SK-N-SH (cell line): Measurements from ENCODE around the gene GSG1. TPM values are rescaled to one million over a fixed set of nuclear protein-coding genes. Genes with fewer than 3 reads are reported as not detected.

Experiments
- CTCF ChIA-PET: fragments of 300-600, 350-600 bp; formaldehyde crosslinking; extraction: SDS; loops from one replicate; lab custom pipeline; 2021; lab: Yijun Ruan, JAX
- POLR2A ChIA-PET: fragments of 350-600 bp; sonication (Branson Sonifier 250); formaldehyde crosslinking; extraction: SDS; loops from one replicate; lab custom pipeline; 2020; ENCODE audit warnings: antibody characterized with exemption, inconsistent platforms; lab: Yijun Ruan, JAX
- DNase-seq: peaks from one replicate; pipeline ENCODE4 v3.0.0; 2012
- H2AFZ ChIP-seq: fragments of 200-600 bp; sonication (generic); 2 replicates; pipeline ENCODE4 v1.8.1; 2016; ENCODE audit warnings: antibody characterized with exemption, mild to moderate bottlenecking, low read depth
- H3F3A ChIP-seq: fragments of 200-600 bp; sonication (generic); replicated peaks from 2 replicates; pipeline ENCODE3; 2016; ENCODE audit warnings: antibody characterized with exemption, mild to moderate bottlenecking; ENCODE audit not compliant: insufficient read depth
- H3K27ac ChIP-seq, 2 experiments: fragments of 200-500 bp in 1 of 2; fragments of 200-600 bp in 1 of 2; sonication (Bioruptor generic) in 1 of 2; sonication (generic), shearing (Covaris generic) in 1 of 2; 2 replicates each; pipeline versions ENCODE4 v1.5.1 to v1.6.1; 2014 to 2016; ENCODE audit warnings: low read depth in 2 of 2, inconsistent platforms in 1 of 2, low read length in 1 of 2, mild to moderate bottlenecking in 1 of 2, mixed read lengths in 1 of 2
- H3K27me3 ChIP-seq: fragments of 200-600 bp; sonication (generic), shearing (Covaris generic); 2 replicates; pipeline ENCODE4 v1.6.1; 2016; ENCODE audit warnings: mixed run types; ENCODE audit not compliant: insufficient read depth
- H3K36me3 ChIP-seq, 2 experiments: fragments of 200-500 bp in 1 of 2; fragments of 200-600 bp in 1 of 2; sonication (Bioruptor generic) in 1 of 2; sonication (generic) in 1 of 2; replicated peaks in 1 of 2; 2 replicates each; pipeline versions ENCODE3 to v1.5.1; 2014 to 2016; ENCODE audit warnings: low read length in 1 of 2, mild to moderate bottlenecking in 1 of 2; ENCODE audit not compliant: insufficient read depth in 2 of 2, control insufficient read depth in 1 of 2
- H3K4me1 ChIP-seq, 2 experiments: fragments of 200-500 bp in 1 of 2; fragments of 200-600 bp in 1 of 2; sonication (Bioruptor generic) in 1 of 2; sonication (generic), shearing (Covaris generic) in 1 of 2; 2 replicates each; pipeline versions ENCODE4 v1.5.1 to v1.6.1; 2014 to 2016; ENCODE audit warnings: low read depth in 1 of 2, low read length in 1 of 2, mixed run types in 1 of 2; ENCODE audit not compliant: insufficient read depth in 2 of 2, control insufficient read depth in 1 of 2
- H3K4me2 ChIP-seq: fragments of 200-600 bp; sonication (generic), shearing (Covaris generic); 2 replicates; pipeline ENCODE4 v1.6.1; 2017; ENCODE audit warnings: mixed run types
- H3K4me3 ChIP-seq, 2 experiments: fragments of 200-500 bp in 1 of 2; fragments of 200-600 bp in 1 of 2; sonication (Bioruptor generic) in 1 of 2; sonication (generic), shearing (Covaris generic) in 1 of 2; 2 replicates each; pipeline versions ENCODE4 v1.5.1 to v1.8.1; 2014 to 2016; ENCODE audit warnings: low read depth in 2 of 2, inconsistent platforms in 1 of 2, low read length in 1 of 2, mild to moderate bottlenecking in 1 of 2, mixed read lengths in 1 of 2, moderate library complexity in 1 of 2
- H3K79me2 ChIP-seq: fragments of 200-600 bp; sonication (generic); 2 replicates; pipeline ENCODE4 v1.8.1; 2017; ENCODE audit warnings: mild to moderate bottlenecking; ENCODE audit not compliant: insufficient read depth
- H3K9ac ChIP-seq: fragments of 200-600 bp; sonication (generic); 2 replicates; pipeline ENCODE4 v1.6.1; 2017; ENCODE audit warnings: mixed run types
- H3K9me2 ChIP-seq: fragments of 200-600 bp; sonication (generic); 2 replicates; pipeline ENCODE4 v1.6.1; 2017; ENCODE audit warnings: mixed run types
- H3K9me3 ChIP-seq: fragments of 200-600 bp; sonication (generic); 2 replicates; pipeline ENCODE4 v1.6.1; 2017; ENCODE audit warnings: mixed run types, mild to moderate bottlenecking, moderate library complexity
- H4K20me1 ChIP-seq: fragments of 200-600 bp; sonication (generic); 2 replicates; pipeline ENCODE4 v1.6.1; 2017; ENCODE audit warnings: mild to moderate bottlenecking, mixed run types; ENCODE audit not compliant: insufficient read depth
- CHD2 ChIP-seq: fragments of 150-350 bp; IDR thresholded peaks from 2 replicates; pipeline ENCODE4 v1.6.1; 2018; ENCODE audit warnings: low read length; ENCODE audit not compliant: partially characterized antibody
- FOSL2 ChIP-seq: IDR thresholded peaks from 2 replicates; pipeline ENCODE4 v1.4.0; 2012; ENCODE audit warnings: low read depth, mild to moderate bottlenecking, moderate library complexity, borderline replicate concordance
- MEF2A ChIP-seq: IDR thresholded peaks from 2 replicates; pipeline ENCODE4 v1.4.0; 2012; ENCODE audit warnings: low read depth, borderline replicate concordance
- NRF1 ChIP-seq: IDR thresholded peaks from 2 replicates; pipeline ENCODE4 v1.6.1; 2012; ENCODE audit warnings: low read depth, mild to moderate bottlenecking, low read length
- SMC3 ChIP-seq: IDR thresholded peaks from 2 replicates; pipeline ENCODE4 v1.6.1; 2012; ENCODE audit warnings: low read depth, low read length, improper control_type of control experiment
- USF1 ChIP-seq: IDR thresholded peaks from 2 replicates; pipeline ENCODE4 v1.4.0; 2012; ENCODE audit warnings: low read depth, borderline replicate concordance
- YY1 ChIP-seq: IDR thresholded peaks from 2 replicates; pipeline ENCODE4 v1.4.0; 2012; ENCODE audit warnings: low read depth, mild to moderate bottlenecking
- ZBTB33 ChIP-seq: IDR thresholded peaks from 2 replicates; pipeline ENCODE4 v1.4.0; 2012; ENCODE audit warnings: low read depth, borderline replicate concordance
- WGBS: methylation state at CpG from one replicate; pipeline ENCODE4 v1.1.6; 2017; ENCODE audit warnings: low lambda C conversion rate; 5-methylcytosine and 5-hydroxymethylcytosine counted together
- polyA plus RNA-seq, 3 experiments: library from polyadenylated mRNA; depleted of rRNA; stranded (reverse); fragments of >200 nt; gene quantifications; 2 replicates each; pipeline ENCODE4 v1.2.3, GENCODE V29; 2012

The GSG1 gene
- polyA plus RNA-seq, 1 of the 3 experiments (the other 2 are of a cell fraction): 0.39 TPM

- no peak for TF ChIP-seq ZBTB33
Observed at GRCh38 chr12:13114251-13115052, 11.0 kb upstream of the GSG1 start (continued).

DNA sequence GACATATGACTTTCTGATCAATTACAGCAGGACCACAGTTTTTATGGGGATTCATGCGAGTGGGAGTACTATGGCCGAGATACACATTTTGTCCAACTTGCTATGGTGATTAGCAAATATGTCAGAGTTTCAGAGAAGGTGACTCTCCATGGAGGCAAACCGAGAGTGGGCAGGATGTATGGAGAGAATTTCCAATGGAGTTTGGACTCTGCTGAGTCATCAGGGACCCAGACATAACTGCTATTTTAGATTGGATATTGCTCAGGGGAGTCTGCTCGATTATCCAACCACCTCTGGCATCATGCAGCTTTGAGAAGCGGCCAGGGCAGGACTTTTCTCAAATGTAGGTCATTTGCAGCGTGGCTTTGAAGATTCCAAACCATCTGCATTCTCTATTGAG lies 9.5 kb upstream of the GSG1 start:
- POLR2A ChIA-PET: no interaction called here
- no peaks in the 10 kb centered on the region for H3F3A ChIP-seq
- WGBS: 62% methylated on average over 6 of the region's 6 CpGs
- H3K4me2 ChIP-seq: no peak overlapping the region
- H3K79me2 ChIP-seq: no peaks in the 10 kb centered on the region
- H3K4me1 ChIP-seq: no peaks in the 10 kb centered on the region
- no peak overlapping the region for H3K4me3 ChIP-seq
- CTCF ChIA-PET: no interaction called here
- H3K27me3 ChIP-seq: no peaks in the 10 kb centered on the region
- TF ChIP-seq USF1 (no peak), FOSL2 (no peak), SMC3 (no peak), CHD2 (no peak), YY1 (no peak)
- no peak overlapping the region for H3K9ac ChIP-seq
- H2AFZ ChIP-seq: no peak overlapping the region
- DNase-seq: no peak
- no peaks in the 10 kb centered on the region for H3K36me3 ChIP-seq
- H4K20me1 ChIP-seq: no peaks in the 10 kb centered on the region
- H3K27ac ChIP-seq: no peak overlapping the region
- no peaks in the 10 kb centered on the region for H3K9me3 ChIP-seq
- H3K9me2 ChIP-seq: no peaks in the 10 kb centered on the region

DNA sequence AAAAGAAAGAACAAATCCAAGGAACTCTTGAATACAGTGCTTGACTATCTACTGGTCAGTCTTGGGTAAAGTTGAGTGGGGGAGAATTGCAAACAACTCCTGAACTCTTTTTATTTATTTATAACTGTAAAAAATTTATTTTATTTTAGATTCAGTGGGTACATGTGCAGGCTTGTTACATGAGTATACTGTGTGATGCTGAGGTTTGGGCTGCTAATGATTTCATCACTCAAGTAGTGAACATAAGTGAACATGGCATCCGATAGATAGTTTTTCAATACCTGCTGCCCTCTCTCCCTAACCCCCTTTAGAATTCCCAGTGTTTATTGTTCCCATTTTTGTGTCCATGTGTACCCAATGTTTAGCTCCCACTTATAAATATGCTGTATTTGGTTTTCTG lies 3.2 kb upstream of the GSG1 start:
- CTCF ChIA-PET: no interaction called here

More for the DNA sequence above, 3.2 kb upstream of the GSG1 start:
- no peak overlapping the region for H2AFZ ChIP-seq
- TF ChIP-seq NRF1: no peak
- TF ChIP-seq MEF2A: no peak
- DNase-seq: no peak
- no peak overlapping the region for H3K9ac ChIP-seq
- peaks cover 0 to 3% of the 10 kb centered on the region in 2 experiments for H3K36me3 ChIP-seq
- H3K4me3 ChIP-seq: no peak overlapping the region
- H3K27ac ChIP-seq: no peak overlapping the region
- POLR2A ChIA-PET: no interaction called here
- no peak overlapping the region for H3K4me2 ChIP-seq
- H3K79me2 ChIP-seq: no peaks in the 10 kb centered on the region
- H3K9me3 ChIP-seq: no peaks in the 10 kb centered on the region
- WGBS: 96% methylated on average over 1 of the region's 1 CpG
- H3K27me3 ChIP-seq: no peaks in the 10 kb centered on the region
- no peaks in the 10 kb centered on the region for H3K9me2 ChIP-seq
- peaks cover 2 to 14% of the 10 kb centered on the region in 2 experiments; a peak in 3 of 4 replicates for H3K4me1 ChIP-seq
- no peaks in the 10 kb centered on the region for H4K20me1 ChIP-seq
- H3F3A ChIP-seq: peaks cover 6% of the 10 kb centered on the region
